HG02610 (cell line): Measurements from ENCODE around the gene MRC1.

Experiments used
- ATAC-seq: cut with Tn5 transposase; IDR thresholded peaks from one replicate; pipeline ENCODE4 v1.9.1; 2021; ENCODE audit warnings: mild to moderate bottlenecking, moderate library complexity; ENCODE audit not compliant: unreplicated experiment

The MRC1 gene

GRCh38 chr10:17808971-17809841, at the start of gene MRC1:
MRC1 (plus strand) TSS chr10:17809348; CDS start chr10:17809466, 118 bp downstream.
- ATAC-seq = no peak

- no peak for ATAC-seq
Observed at GRCh38 chr10:17764142-17764541, 45.0 kb upstream of the MRC1 start.

- ATAC-seq = no peak
Observed at GRCh38 chr10:17765602-17766001, 43.5 kb upstream of the MRC1 start.

- no peak for ATAC-seq
Observed at GRCh38 chr10:17766731-17767130, 42.4 kb upstream of the MRC1 start.

- ATAC-seq = no peak
Observed at GRCh38 chr10:17768496-17768895, 40.7 kb upstream of the MRC1 start.

- ATAC-seq = no peak
Observed at GRCh38 chr10:17768957-17769356, 40.2 kb upstream of the MRC1 start.

GRCh38 chr10:17771017-17771416, 38.1 kb upstream of the MRC1 start:
- ATAC-seq = no peak

- ATAC-seq = no peak
Observed at GRCh38 chr10:17779784-17780183, 29.4 kb upstream of the MRC1 start.

GRCh38 chr10:17780727-17781126, 28.4 kb upstream of the MRC1 start:
- no peak for ATAC-seq

- ATAC-seq = no peak
Observed at GRCh38 chr10:17781856-17782255, 27.3 kb upstream of the MRC1 start.

- no peak for ATAC-seq
Observed at GRCh38 chr10:17782921-17783665, 26.1 kb upstream of the MRC1 start.

GRCh38 chr10:17783751-17784150, 25.4 kb upstream of the MRC1 start:
- ATAC-seq = no peak

- ATAC-seq = no peak
Observed at GRCh38 chr10:17784688-17785087, 24.5 kb upstream of the MRC1 start.

GRCh38 chr10:17785276-17785930, 23.7 kb upstream of the MRC1 start:
- ATAC-seq = no peak

- ATAC-seq = no peak
Observed at GRCh38 chr10:17787087-17787961, 21.8 kb upstream of the MRC1 start.

GRCh38 chr10:17788646-17789045, 20.5 kb upstream of the MRC1 start:
- no peak for ATAC-seq

- ATAC-seq = no peak
Observed at GRCh38 chr10:17789396-17789795, 19.8 kb upstream of the MRC1 start.

GRCh38 chr10:17790651-17791050, 18.5 kb upstream of the MRC1 start:
- ATAC-seq = no peak

- no peak for ATAC-seq
Observed at GRCh38 chr10:17792991-17793390, 16.2 kb upstream of the MRC1 start.

- no peak for ATAC-seq
Observed at GRCh38 chr10:17793823-17794644, 15.1 kb upstream of the MRC1 start.
